ENCODE data around the gene TNFRSF25. TPM values are rescaled to one million over a fixed set of nuclear protein-coding genes. Genes with fewer than 3 reads are reported as not detected.

Gene TNFRSF25
- total and polyA plus RNA-seq, 2 donors (not counting 3 experiments of a cell fraction or from before 2014, with no cell fraction given), result 33.9 to 38.8 TPM

DNA sequence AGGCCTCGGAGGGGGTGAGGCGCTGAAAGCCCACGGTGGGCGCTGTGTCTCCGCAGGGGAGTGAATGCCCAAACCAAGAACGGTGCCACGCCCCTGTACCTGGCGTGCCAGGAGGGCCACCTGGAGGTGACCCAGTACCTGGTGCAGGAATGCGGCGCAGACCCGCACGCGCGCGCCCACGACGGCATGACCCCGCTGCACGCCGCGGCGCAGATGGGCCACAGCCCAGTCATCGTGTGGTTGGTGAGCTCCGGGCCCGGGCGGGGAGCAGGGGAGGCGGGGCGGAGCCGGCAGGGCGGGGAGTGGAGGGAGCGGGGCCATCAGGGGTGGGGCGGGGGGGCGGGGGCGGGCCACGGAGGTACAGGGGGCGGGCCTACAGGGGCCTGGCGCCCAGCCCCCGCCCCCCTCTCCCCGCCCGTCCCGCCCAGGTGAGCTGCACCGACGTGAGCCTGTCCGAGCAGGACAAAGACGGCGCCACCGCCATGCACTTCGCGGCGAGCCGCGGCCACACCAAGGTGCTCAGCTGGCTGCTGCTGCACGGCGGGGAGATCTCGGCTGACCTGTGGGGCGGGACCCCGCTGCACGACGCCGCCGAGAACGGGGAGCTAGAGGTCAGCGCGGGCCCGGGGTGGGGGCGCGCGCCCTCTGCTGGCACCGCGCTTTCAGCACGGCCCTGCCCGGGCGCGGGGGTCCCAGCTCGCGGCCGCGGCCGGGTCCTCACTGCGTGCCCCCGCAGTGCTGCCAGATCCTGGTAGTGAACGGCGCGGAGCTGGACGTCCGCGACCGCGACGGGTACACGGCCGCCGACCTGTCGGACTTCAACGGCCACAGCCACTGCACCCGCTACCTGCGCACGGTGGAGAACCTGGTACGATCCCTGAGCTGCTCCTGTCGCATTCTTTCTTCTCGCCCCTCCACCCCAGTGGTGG is 25.5 kb downstream of the TNFRSF25 start:
- dilution Hi-C loops (cut with MboI; ENCODE audit: extremely low pct_ligation_motif_present, low sequenced_read_pairs) (no loop called here), intact Hi-C loops (cut with micrococcal nuclease) (no loop called here)
- no peaks in the 10 kb centered on the region for H3K36me3 ChIP-seq (ENCODE audit: control insufficient read depth in 2 of 2, extremely low read depth in 1 of 2, insufficient read depth in 2 of 2, low read length in 2 of 2)
- H4K20me1 ChIP-seq (replicated peaks; ENCODE audit: control insufficient read depth, extremely low read depth, insufficient read depth, low read length), result no peaks in the 10 kb centered on the region
- no peaks in the 10 kb centered on the region for H3K9me1 ChIP-seq (replicated peaks; ENCODE audit: control insufficient read depth, extremely low read depth, insufficient read depth, low read length)
- H3K79me2 ChIP-seq (ENCODE audit: control insufficient read depth, insufficient read depth, low read length), result no peaks in the 10 kb centered on the region
- no peak overlapping the region for H3K27ac ChIP-seq (ENCODE audit: insufficient read depth, low read depth, low read length)
- no peak overlapping the region for H2AFZ ChIP-seq (ENCODE audit: low read depth, low read length)
- POLR2A ChIA-PET, result no interaction called here
- H3K4me3 ChIP-seq (replicated peaks in 1 of 3; ENCODE audit: insufficient read depth in 1 of 3, low read depth in 1 of 3, low read length in 3 of 3), result no peak overlapping the region
- no peak for TF ChIP-seq EZH2 (IDR thresholded peaks at IDR 0.05; ENCODE audit: borderline replicate concordance, low read depth, low read length, severe bottlenecking)
- TF ChIP-seq CTCF (IDR thresholded peaks at IDR 0.05; ENCODE audit: extremely low read depth in 1 of 2, insufficient read depth in 1 of 2, low read depth in 1 of 2, low read length in 2 of 2), result peak; percentile 11 to 44
- FAIRE-seq, result no peak
- H3K4me1 ChIP-seq (ENCODE audit: control insufficient read depth, extremely low read depth, insufficient read depth, low read length), result no peaks in the 10 kb centered on the region
- DNase-seq (ENCODE audit: low read depth, low spot score), result no peak
- no TSS peak for BruUV-seq (replicated peaks)
- no peak overlapping the region for H3K4me2 ChIP-seq (ENCODE audit: insufficient read depth, low read length)
- H3K9me3 ChIP-seq (replicated peaks; ENCODE audit: control insufficient read depth, insufficient read depth, low read length), result no peaks in the 10 kb centered on the region
- no peak overlapping the region for H3K9ac ChIP-seq (replicated peaks; ENCODE audit: extremely low read depth, insufficient read depth, low read length)
- H3K27me3 ChIP-seq (ENCODE audit: control insufficient read depth in 2 of 2, insufficient read depth in 2 of 2, low read length in 2 of 2), result peaks cover 0 to 2% of the 10 kb centered on the region in 2 experiments
- CTCF ChIA-PET, result interaction anchor here (0.6 to 10.3 kb wide), 15 partner anchors 11 to 236 kb away, joined by 3 to 202 read pairs (median 4); partner anchors contain the start of genes ACOT7, ESPN, HES2 and PLEKHG5

DNA sequence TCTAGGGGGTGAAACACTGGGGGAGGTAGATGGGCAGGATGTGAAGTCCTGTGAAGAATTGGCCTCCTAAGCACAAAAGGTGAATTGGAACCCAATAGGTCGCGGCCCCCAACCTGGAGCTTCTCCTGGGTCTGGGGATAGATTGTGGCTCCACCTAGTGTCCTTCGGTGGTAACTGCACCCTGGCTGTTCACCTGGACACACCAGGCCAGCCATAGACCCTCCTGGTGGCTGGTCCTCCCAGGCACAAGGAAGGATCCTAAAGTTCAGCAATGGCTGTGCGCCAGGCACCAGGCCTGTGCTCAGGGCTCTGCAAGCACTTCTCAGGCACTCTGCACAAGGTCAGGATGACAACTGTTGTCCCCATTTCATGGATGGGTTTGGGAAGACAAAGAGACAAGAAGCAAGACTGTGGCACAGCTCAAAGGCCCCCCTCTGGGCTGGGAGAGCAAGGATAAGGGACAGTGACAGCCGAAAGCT is 27.9 kb downstream of the TNFRSF25 start:
- H3K9me1 ChIP-seq (replicated peaks; ENCODE audit: control insufficient read depth, extremely low read depth, insufficient read depth, low read length), result no peaks in the 10 kb centered on the region
- dilution Hi-C loops (cut with MboI; ENCODE audit: extremely low pct_ligation_motif_present, low sequenced_read_pairs) (no loop called here), intact Hi-C loops (cut with micrococcal nuclease) (loop anchor here (1.0 to 2.0 kb wide), 5 partner anchors 15 to 192 kb away; no protein-coding TSS in a partner anchor)
- H3K27ac ChIP-seq (ENCODE audit: insufficient read depth, low read depth, low read length), result no peak overlapping the region
- H3K4me3 ChIP-seq (replicated peaks in 1 of 3; ENCODE audit: insufficient read depth in 1 of 3, low read depth in 1 of 3, low read length in 3 of 3), result no peak overlapping the region
- H2AFZ ChIP-seq (ENCODE audit: low read depth, low read length), result no peak overlapping the region
- H4K20me1 ChIP-seq (replicated peaks; ENCODE audit: control insufficient read depth, extremely low read depth, insufficient read depth, low read length), result no peaks in the 10 kb centered on the region
- no peaks in the 10 kb centered on the region for H3K4me1 ChIP-seq (ENCODE audit: control insufficient read depth, extremely low read depth, insufficient read depth, low read length)
- no peaks in the 10 kb centered on the region for H3K79me2 ChIP-seq (ENCODE audit: control insufficient read depth, insufficient read depth, low read length)
- H3K27me3 ChIP-seq (ENCODE audit: control insufficient read depth in 2 of 2, insufficient read depth in 2 of 2, low read length in 2 of 2), result peaks cover 0 to 2% of the 10 kb centered on the region in 2 experiments
- no peaks in the 10 kb centered on the region for H3K9me3 ChIP-seq (replicated peaks; ENCODE audit: control insufficient read depth, insufficient read depth, low read length)
- BruUV-seq (replicated peaks), result no TSS peak
- no peak overlapping the region for H3K4me2 ChIP-seq (ENCODE audit: insufficient read depth, low read length)
- FAIRE-seq (peak; percentile 85), DNase-seq (ENCODE audit: low read depth, low spot score) (peak; percentile 57)
- H3K9ac ChIP-seq (replicated peaks; ENCODE audit: extremely low read depth, insufficient read depth, low read length), result no peak overlapping the region
- H3K36me3 ChIP-seq (ENCODE audit: control insufficient read depth in 2 of 2, extremely low read depth in 1 of 2, insufficient read depth in 2 of 2, low read length in 2 of 2), result no peaks in the 10 kb centered on the region
- CTCF ChIA-PET, result interaction anchor here (0.6 to 10.3 kb wide), 42 partner anchors 8 to 1320 kb away, joined by 3 to 202 read pairs (median 5); partner anchors contain the start of genes ACOT7, ESPN, HES2 and PLEKHG5
- POLR2A ChIA-PET, result no interaction called here
- no peak for TF ChIP-seq JUN (IDR thresholded peaks at IDR 0.05; ENCODE audit: borderline replicate concordance, insufficient read depth, insufficient read length, low read depth)
- TF ChIP-seq EZH2 (IDR thresholded peaks at IDR 0.05; ENCODE audit: borderline replicate concordance, low read depth, low read length, severe bottlenecking), result no peak
- no peak for TF ChIP-seq MYC (IDR thresholded peaks at IDR 0.05; ENCODE audit: low read depth, low read length)
- TF ChIP-seq CTCF (IDR thresholded peaks at IDR 0.05; ENCODE audit: extremely low read depth in 1 of 2, insufficient read depth in 1 of 2, low read depth in 1 of 2, low read length in 2 of 2), result peak; percentile 88 to 94
